Inflammatory macrophage (primary cell): ENCODE measurements around the gene STARD13.
A peak's percentile ranks its signal among the peaks of the same experiment; 100 is the strongest.

Source experiments
- DNase-seq, 2 donors: peaks; one replicate each; pipeline ENCODE4 v3.0.0-alpha.2; 2020 to 2022
- total RNA-seq, 18 experiments: gene quantifications; one replicate each; lab custom pipeline; 2026; ENCODE audit warnings: mixed read lengths in 6 of 18, inconsistent platforms in 2 of 18; lab: John Stamatoyannopoulos, UW

STARD13 gene
- 0.72 to 29.0 (median 9.0) reads per million in 18 experiments for total RNA-seq

GRCh38 chr13:33285420-33286124, at the start of gene STARD13:
Gene STARD13 (minus strand): TSS chr13:33285755. CDS start chr13:33285638, 117 bp downstream.
- DNase-seq: peak; percentile 47 to 71

GRCh38 chr13:33334831-33335230, 49.3 kb upstream of the STARD13 start:
- no peak for DNase-seq

- DNase-seq: no peak
These were observed 46.4 kb upstream of the STARD13 start for GRCh38 chr13:33331962-33332361.

- DNase-seq: no peak
These were observed 44.9 kb upstream of the STARD13 start for GRCh38 chr13:33330483-33330882.

GRCh38 chr13:33328701-33329100, 43.1 kb upstream of the STARD13 start:
- DNase-seq: no peak

- DNase-seq: no peak
These were observed 41.2 kb upstream of the STARD13 start for GRCh38 chr13:33326723-33327122.

- no peak for DNase-seq
These were observed 40.7 kb upstream of the STARD13 start for GRCh38 chr13:33326246-33326645.

GRCh38 chr13:33323801-33324510, 38.4 kb upstream of the STARD13 start:
- no peak for DNase-seq

- DNase-seq: no peak
These were observed 37.6 kb upstream of the STARD13 start for GRCh38 chr13:33322965-33323668.

GRCh38 chr13:33322543-33322809, 36.9 kb upstream of the STARD13 start:
- no peak for DNase-seq

GRCh38 chr13:33321686-33322542, 36.4 kb upstream of the STARD13 start:
- DNase-seq: no peak

GRCh38 chr13:33319859-33320258, 34.3 kb upstream of the STARD13 start:
- DNase-seq: no peak

- DNase-seq: no peak
These were observed 33.2 kb upstream of the STARD13 start for GRCh38 chr13:33318744-33319143.

- DNase-seq: no peak
These were observed 32.5 kb upstream of the STARD13 start for GRCh38 chr13:33318037-33318436.

- no peak for DNase-seq
These were observed 31.3 kb upstream of the STARD13 start for GRCh38 chr13:33316890-33317289.

- no peak for DNase-seq
These were observed 27.9 kb upstream of the STARD13 start for GRCh38 chr13:33313504-33313903.

- no peak for DNase-seq
These were observed 27.3 kb upstream of the STARD13 start for GRCh38 chr13:33312861-33313212.

- DNase-seq: peak in 1 of 2 donors; percentile 20
These were observed 26.8 kb upstream of the STARD13 start for GRCh38 chr13:33312150-33312860.

GRCh38 chr13:33311040-33311439, 25.5 kb upstream of the STARD13 start:
- DNase-seq: no peak

- DNase-seq: no peak
These were observed 24.9 kb upstream of the STARD13 start for GRCh38 chr13:33310245-33311038.

GRCh38 chr13:33308863-33309262, 23.3 kb upstream of the STARD13 start:
- no peak for DNase-seq
